CD4-positive, alpha-beta memory T cell (primary cell): ENCODE results near the gene YTHDC1. TPM values are rescaled to one million over a fixed set of nuclear protein-coding genes. Genes with fewer than 3 reads are reported as not detected.

Source experiments
- CTCF ChIA-PET: fragments of 350-600 bp; sonication (Branson Sonifier 250); formaldehyde crosslinking; loops from one replicate; lab custom pipeline; 2021; ENCODE audit warnings: inconsistent platforms; ENCODE audit not compliant: partially characterized antibody; lab: Charles Lee
- POLR2A ChIA-PET: fragments of 350-600 bp; sonication (Branson Sonifier 250); formaldehyde crosslinking; loops from one replicate; lab custom pipeline; 2021; ENCODE audit not compliant: partially characterized antibody; lab: Charles Lee
- DNase-seq, 5 donors: peaks; one replicate each; pipeline versions ENCODE4 v3.0.0 to v3.0.0-alpha.2; 2020 to 2022; ENCODE audit warnings: mixed read lengths in 1 of 5
- H3K27ac ChIP-seq: one replicate; pipeline ENCODE4 v1.7.0; 2013; ENCODE audit warnings: low read depth, low read length
- H3K27me3 ChIP-seq: 2 replicates; pipeline ENCODE4 v1.7.0; 2013; ENCODE audit warnings: mild to moderate bottlenecking, low read length, moderate library complexity; ENCODE audit not compliant: insufficient read depth
- H3K36me3 ChIP-seq: 2 replicates; pipeline ENCODE4 v1.7.0; 2013; ENCODE audit warnings: mild to moderate bottlenecking, low read length, moderate library complexity; ENCODE audit not compliant: insufficient read depth
- H3K4me1 ChIP-seq: 2 replicates; pipeline ENCODE4 v1.7.0; 2013; ENCODE audit warnings: mild to moderate bottlenecking, low read length, moderate library complexity; ENCODE audit not compliant: insufficient read depth
- H3K4me3 ChIP-seq, 2 donors: one replicate each; pipeline ENCODE4 v1.7.0; 2013; ENCODE audit warnings: low read length in 2 of 2, mild to moderate bottlenecking in 1 of 2
- H3K9me3 ChIP-seq, 2 donors: one replicate each; pipeline ENCODE4 v1.7.0; 2013; ENCODE audit warnings: low read length in 2 of 2, control low read depth in 1 of 2; ENCODE audit not compliant: control insufficient read depth in 1 of 2
- H3K27ac Mint-ChIP-seq, 7 donors: one replicate each; pipeline ENCODE4 v1.8.0; 2020 to 2021; ENCODE audit warnings: mixed read lengths in 7 of 7, mild to moderate bottlenecking in 6 of 7, inconsistent platforms in 3 of 7, moderate library complexity in 3 of 7
- H3K27me3 Mint-ChIP-seq, 2 donors: one replicate each; pipeline ENCODE4 v1.8.0; 2020 to 2021; ENCODE audit warnings: mixed read lengths in 2 of 2
- H3K36me3 Mint-ChIP-seq, 2 donors: one replicate each; pipeline ENCODE4 v1.8.0; 2020 to 2021; ENCODE audit warnings: mixed read lengths in 2 of 2, inconsistent platforms in 1 of 2, mild to moderate bottlenecking in 1 of 2
- H3K4me1 Mint-ChIP-seq, 4 donors: one replicate each; pipeline ENCODE4 v1.8.0; 2020 to 2021; ENCODE audit warnings: mixed read lengths in 4 of 4, mild to moderate bottlenecking in 1 of 4
- H3K4me3 Mint-ChIP-seq, 8 donors: one replicate each; pipeline ENCODE4 v1.8.0; 2020 to 2021; ENCODE audit warnings: mixed read lengths in 8 of 8, mild to moderate bottlenecking in 7 of 8, moderate library complexity in 6 of 8, inconsistent platforms in 3 of 8
- H3K9me3 Mint-ChIP-seq, 8 donors: one replicate each; pipeline ENCODE4 v1.8.0; 2020 to 2021; ENCODE audit warnings: mixed read lengths in 8 of 8, mild to moderate bottlenecking in 5 of 8, inconsistent platforms in 3 of 8, moderate library complexity in 1 of 8
- intact Hi-C: fragments of 100-400 bp; cut with micrococcal nuclease; formaldehyde crosslinking; loops from one replicate; pipeline ENCODE4 v1.15.1; 2023
- polyA plus RNA-seq, 2 donors: library from polyadenylated mRNA; unstranded; fragments of 300-500 nt; fragmentation: Illumina TruSeq; gene quantifications; one replicate each; pipeline ENCODE4 v1.2.3, GENCODE V29; 2021
- total RNA-seq, 2 experiments: library from RNA; stranded (reverse); gene quantifications; one replicate each; pipeline ENCODE4 v1.2.3, GENCODE V29; 2021

Gene YTHDC1
- total and polyA plus RNA-seq, 4 experiments from 2014 or later: 11.2 to 201 (median 110) TPM

DNA sequence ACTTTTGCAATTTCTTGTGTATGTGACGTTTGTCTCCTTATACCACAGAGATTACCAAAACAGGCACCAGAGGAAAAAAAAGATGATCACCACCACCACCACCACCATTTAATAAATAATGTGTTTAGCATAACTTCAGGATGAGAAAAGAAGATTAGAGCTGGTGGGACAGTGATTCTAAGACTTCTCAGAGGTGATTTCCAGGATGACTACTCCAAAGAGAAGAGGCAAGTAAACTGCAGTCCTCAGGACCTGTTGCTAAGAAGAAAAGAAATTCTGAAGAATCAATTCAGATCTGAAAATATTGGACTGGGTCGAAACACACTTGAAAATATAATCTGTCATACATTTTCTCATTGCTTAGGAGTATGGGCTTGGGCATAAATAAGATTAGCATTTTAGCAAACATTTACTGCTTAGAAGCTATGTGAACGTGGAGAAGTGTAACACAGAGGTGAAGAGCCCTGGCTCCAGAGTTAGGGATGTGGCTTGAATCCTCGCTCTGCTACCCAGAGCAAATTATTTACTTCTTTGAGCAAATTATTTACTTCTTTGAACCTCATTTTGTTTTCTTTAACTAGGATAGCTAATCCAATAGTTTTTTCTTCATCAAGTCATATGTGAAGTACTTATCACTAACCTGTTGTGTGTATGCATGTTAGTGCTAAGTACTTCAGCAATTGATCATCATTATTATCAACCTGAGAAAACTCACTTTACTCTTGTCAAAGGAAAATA is 10.5 kb upstream of the YTHDC1 start:
- Histone ChIP-seq H3K4me1 (no peaks in the 10 kb centered on the region), H3K27ac (no peak overlapping the region), H3K4me3 (no peak overlapping the region), H3K9me3 (no peaks in the 10 kb centered on the region), H3K27me3 (no peaks in the 10 kb centered on the region), H3K36me3 (no peaks in the 10 kb centered on the region)
- no peaks in the 10 kb centered on the region for H3K36me3 Mint-ChIP-seq
- H3K9me3 Mint-ChIP-seq: no peaks in the 10 kb centered on the region
- no peak for DNase-seq
- H3K4me3 Mint-ChIP-seq: no peak overlapping the region
- H3K27ac Mint-ChIP-seq: peak overlapping the region in 2 of 7 donors; percentile 12 to 24
- H3K27me3 Mint-ChIP-seq: peaks cover 0 to 8% of the 10 kb centered on the region in 2 donors
- CTCF ChIA-PET: interaction anchor here (0.7 to 2.7 kb wide), 3 partner anchors 11 to 16 kb away, joined by 3 to 12 read pairs (median 10); no protein-coding TSS in a partner anchor
- intact Hi-C loops: no loop called here
- peaks cover 3 to 10% (median 5%) of the 10 kb centered on the region in 4 donors for H3K4me1 Mint-ChIP-seq
- POLR2A ChIA-PET: no interaction called here

DNA sequence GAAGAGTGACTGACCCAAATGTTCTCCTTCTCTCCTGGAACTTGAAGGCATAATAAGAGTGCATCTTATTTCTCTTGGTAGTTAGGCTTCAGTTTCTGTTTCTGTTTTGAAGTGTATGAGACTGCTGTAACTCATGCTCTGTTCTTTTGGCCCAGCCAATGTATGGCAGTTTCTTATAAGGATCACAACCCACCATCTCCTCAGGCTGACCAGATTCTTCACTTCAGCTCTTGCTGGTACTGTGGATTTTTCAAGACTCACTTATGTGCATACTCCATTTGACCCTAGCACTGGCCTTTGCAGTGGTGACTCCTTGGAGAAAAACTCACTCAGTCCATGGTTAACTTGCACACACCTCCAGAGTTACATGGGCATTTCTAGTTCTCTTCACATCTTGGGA is 9.6 kb upstream of the YTHDC1 start:
- Histone ChIP-seq H3K36me3 (no peaks in the 10 kb centered on the region), H3K27me3 (no peaks in the 10 kb centered on the region), H3K4me1 (no peaks in the 10 kb centered on the region), H3K4me3 (no peak overlapping the region), H3K27ac (no peak overlapping the region), H3K9me3 (no peaks in the 10 kb centered on the region)
- Mint-ChIP-seq H3K4me1 (peaks cover 3 to 10% (median 5%) of the 10 kb centered on the region in 4 donors), H3K9me3 (no peaks in the 10 kb centered on the region), H3K4me3 (peak overlapping the region in 4 of 8 donors; percentile 4 to 51 (median 28)), H3K27ac (peak overlapping the region in 5 of 7 donors; percentile 8 to 79 (median 38)), H3K27me3 (peaks cover 2 to 4% of the 10 kb centered on the region in 2 donors), H3K36me3 (no peaks in the 10 kb centered on the region)
- intact Hi-C loops: no loop called here
- no peak for DNase-seq
- POLR2A ChIA-PET: interaction anchor here (1.0 kb wide), 1 partner anchor 11 kb away, joined by 3 read pairs; no protein-coding TSS in a partner anchor
- CTCF ChIA-PET: interaction anchor here (0.7 to 1.2 kb wide), 3 partner anchors 9 to 16 kb away, joined by 3 read pairs; partner anchors contain the start of gene YTHDC1

DNA sequence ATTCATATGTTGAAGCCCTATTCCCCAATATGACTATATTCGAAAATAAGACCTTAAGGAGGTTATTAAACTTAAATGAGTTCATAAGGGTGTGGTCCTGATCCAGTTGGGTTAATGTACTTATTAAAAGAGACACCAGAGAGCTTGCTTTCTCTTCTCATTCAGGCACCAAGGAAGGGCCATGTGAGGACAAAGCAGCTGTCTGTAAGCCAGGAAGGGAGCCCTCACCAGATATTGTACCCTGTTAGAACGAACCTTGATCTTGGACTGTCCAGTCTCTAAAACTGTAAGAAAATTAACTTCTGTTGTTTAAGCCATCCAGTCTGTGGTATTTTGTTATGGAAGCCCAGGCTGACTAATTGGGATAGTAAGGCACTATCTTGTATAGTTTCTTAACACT is 9.1 kb upstream of the YTHDC1 start:
- intact Hi-C loops: no loop called here
- POLR2A ChIA-PET: interaction anchor here (1.0 kb wide), 1 partner anchor 10 kb away, joined by 3 read pairs; no protein-coding TSS in a partner anchor
- no peak overlapping the region for H3K27ac ChIP-seq

DNA sequence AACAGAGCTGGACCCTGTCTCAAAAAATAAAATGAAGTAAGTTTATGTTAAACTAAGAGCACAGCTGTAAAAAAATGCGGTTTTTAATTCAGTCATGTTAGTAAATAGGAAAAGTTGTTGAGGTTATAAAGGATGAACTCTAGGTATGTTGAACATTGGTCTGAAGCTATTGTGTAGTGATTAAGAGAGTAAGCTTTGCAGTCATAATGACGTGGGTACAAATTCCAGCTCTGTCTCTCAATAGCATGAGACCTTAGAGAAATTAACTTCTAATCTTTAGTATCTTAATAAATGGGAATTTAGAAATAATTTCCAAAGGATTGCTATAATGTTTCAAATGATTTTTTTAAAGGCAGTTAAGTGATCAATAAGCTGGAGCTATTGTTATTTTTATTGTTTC is 2.9 kb upstream of the YTHDC1 start:
- intact Hi-C loops: loop anchor here (5.0 kb wide), 1 partner anchor 650 kb away; the partner anchor contains the start of gene UBA6
- no peaks in the 10 kb centered on the region for H3K36me3 ChIP-seq
- Mint-ChIP-seq H3K9me3 (no peaks in the 10 kb centered on the region), H3K27ac (no peak overlapping the region), H3K27me3 (peaks cover 2 to 4% of the 10 kb centered on the region in 2 donors), H3K36me3 (peaks cover 0 to 20% of the 10 kb centered on the region in 2 donors), H3K4me1 (peaks cover 5 to 22% (median 11%) of the 10 kb centered on the region in 4 donors), H3K4me3 (no peak overlapping the region)
- H3K9me3 ChIP-seq: no peaks in the 10 kb centered on the region
- H3K27me3 ChIP-seq: no peaks in the 10 kb centered on the region
- DNase-seq: no peak
- no peak overlapping the region for H3K27ac ChIP-seq
- ChIA-PET POLR2A (interaction anchor here (0.9 kb wide), 1 partner anchor 19 kb away, joined by 3 read pairs; no protein-coding TSS in a partner anchor), CTCF (interaction anchor here (1.8 to 2.6 kb wide), 2 partner anchors 19 to 23 kb away, joined by 5 to 10 read pairs; no protein-coding TSS in a partner anchor)
- no peak overlapping the region for H3K4me3 ChIP-seq
- peaks cover 18% of the 10 kb centered on the region for H3K4me1 ChIP-seq

More for the DNA sequence above, 9.1 kb upstream of the YTHDC1 start:
- peak overlapping the region in 2 of 7 donors; percentile 24 to 79 for H3K27ac Mint-ChIP-seq
- Histone ChIP-seq H3K4me1 (no peaks in the 10 kb centered on the region), H3K27me3 (no peaks in the 10 kb centered on the region), H3K4me3 (no peak overlapping the region), H3K36me3 (no peaks in the 10 kb centered on the region), H3K9me3 (no peaks in the 10 kb centered on the region)
- no peaks in the 10 kb centered on the region for H3K36me3 Mint-ChIP-seq
- peaks cover 3 to 10% (median 5%) of the 10 kb centered on the region in 4 donors for H3K4me1 Mint-ChIP-seq
- no peaks in the 10 kb centered on the region for H3K9me3 Mint-ChIP-seq
- H3K27me3 Mint-ChIP-seq: peaks cover 2 to 4% of the 10 kb centered on the region in 2 donors
- peak overlapping the region in 2 of 8 donors; percentile 24 to 51 for H3K4me3 Mint-ChIP-seq
- no peak for DNase-seq
- CTCF ChIA-PET: interaction anchor here (0.9 to 1.2 kb wide), 2 partner anchors 9 to 16 kb away, joined by 3 read pairs; partner anchors contain the start of gene YTHDC1

DNA sequence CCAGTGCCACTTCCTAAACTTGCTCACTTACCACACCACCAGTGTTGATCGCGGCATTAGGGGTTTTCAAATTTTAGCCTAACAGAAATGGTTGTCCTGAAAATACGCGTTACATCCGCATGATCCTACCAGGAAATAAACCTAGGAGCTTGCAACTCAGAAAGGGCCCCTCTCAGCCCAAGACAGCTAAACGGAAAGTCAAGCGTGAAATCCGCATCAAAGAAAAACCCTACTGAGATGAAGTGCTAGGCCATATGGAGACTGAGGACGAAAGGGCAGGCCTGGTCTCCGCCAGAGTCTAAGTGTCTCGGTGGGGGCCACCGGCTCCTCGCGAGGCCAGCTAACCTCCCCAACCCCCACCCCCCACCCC is 626 bp downstream of the YTHDC1 start:
- peak overlapping the region; percentile 96 for H3K27ac ChIP-seq
- no peaks in the 10 kb centered on the region for H3K36me3 ChIP-seq
- H3K27me3 ChIP-seq: no peaks in the 10 kb centered on the region
- peak overlapping the region; percentile 96 to 100 (median 98) for H3K4me3 Mint-ChIP-seq
- no peaks in the 10 kb centered on the region for H3K9me3 Mint-ChIP-seq
- peaks cover 33 to 57% (median 41%) of the 10 kb centered on the region in 4 donors for H3K4me1 Mint-ChIP-seq
- CTCF ChIA-PET: interaction anchor here (4.8 kb wide), 1 partner anchor 26 kb away, joined by 23 read pairs; no protein-coding TSS in a partner anchor
- POLR2A ChIA-PET: interaction anchor here (0.7 to 1.5 kb wide), 6 partner anchors 10 to 156 kb away, joined by 3 read pairs; no protein-coding TSS in a partner anchor
- intact Hi-C loops: no loop called here
- peak overlapping the region; percentile 99 to 100 (median 100) for H3K27ac Mint-ChIP-seq
- peaks cover 52% of the 10 kb centered on the region for H3K4me1 ChIP-seq
- H3K4me3 ChIP-seq: peak overlapping the region; percentile 79 to 89
- H3K36me3 Mint-ChIP-seq: peaks cover 8 to 30% of the 10 kb centered on the region in 2 donors
- no peaks in the 10 kb centered on the region for H3K9me3 ChIP-seq
- peak in 2 of 5 donors; percentile 40 to 52 for DNase-seq
- H3K27me3 Mint-ChIP-seq: peaks cover 0 to 2% of the 10 kb centered on the region in 2 donors

DNA sequence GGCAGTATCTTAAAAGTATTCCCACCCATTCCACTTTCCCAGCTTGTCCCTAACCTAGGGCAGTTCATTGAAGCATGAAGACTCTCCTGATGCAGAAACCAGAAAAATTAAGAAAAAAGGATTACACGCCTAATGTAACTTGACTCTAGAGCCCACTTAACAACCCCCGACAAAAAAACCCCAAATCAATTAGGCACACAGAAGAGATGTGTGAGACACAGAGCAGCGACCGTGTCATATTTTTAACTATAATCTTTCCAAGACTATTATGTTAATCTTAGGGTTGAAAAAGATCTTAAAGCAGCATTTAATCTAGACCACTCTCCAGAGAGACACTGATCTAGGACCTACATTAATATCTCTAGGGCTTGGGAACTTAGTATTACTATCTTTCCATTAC is 1.3 kb downstream of the YTHDC1 start:
- POLR2A ChIA-PET: interaction anchor here (0.7 to 1.5 kb wide), 6 partner anchors 11 to 156 kb away, joined by 3 read pairs; no protein-coding TSS in a partner anchor
- Mint-ChIP-seq H3K27me3 (no peaks in the 10 kb centered on the region), H3K36me3 (peaks cover 8 to 33% of the 10 kb centered on the region in 2 donors), H3K4me3 (peak overlapping the region; percentile 96 to 100 (median 98)), H3K4me1 (peaks cover 39 to 64% (median 47%) of the 10 kb centered on the region in 4 donors), H3K9me3 (no peaks in the 10 kb centered on the region), H3K27ac (peak overlapping the region; percentile 99 to 100 (median 100))
- peak overlapping the region; percentile 96 for H3K27ac ChIP-seq
- no peaks in the 10 kb centered on the region for H3K36me3 ChIP-seq
- H3K27me3 ChIP-seq: no peaks in the 10 kb centered on the region
- H3K9me3 ChIP-seq: no peaks in the 10 kb centered on the region
- CTCF ChIA-PET: interaction anchor here (4.8 kb wide), 1 partner anchor 27 kb away, joined by 23 read pairs; no protein-coding TSS in a partner anchor
- DNase-seq: no peak
- H3K4me3 ChIP-seq: peak overlapping the region; percentile 79 to 89
- peaks cover 59% of the 10 kb centered on the region for H3K4me1 ChIP-seq
- intact Hi-C loops: no loop called here
